ENCODE data around the gene COLEC12. TPM values are rescaled to one million over a fixed set of nuclear protein-coding genes. Genes with fewer than 3 reads are reported as not detected.

The COLEC12 gene
- polyA plus RNA-seq, 1 donor (not counting 4 experiments of a cell fraction or from before 2014, with no cell fraction given) = not detected

DNA sequence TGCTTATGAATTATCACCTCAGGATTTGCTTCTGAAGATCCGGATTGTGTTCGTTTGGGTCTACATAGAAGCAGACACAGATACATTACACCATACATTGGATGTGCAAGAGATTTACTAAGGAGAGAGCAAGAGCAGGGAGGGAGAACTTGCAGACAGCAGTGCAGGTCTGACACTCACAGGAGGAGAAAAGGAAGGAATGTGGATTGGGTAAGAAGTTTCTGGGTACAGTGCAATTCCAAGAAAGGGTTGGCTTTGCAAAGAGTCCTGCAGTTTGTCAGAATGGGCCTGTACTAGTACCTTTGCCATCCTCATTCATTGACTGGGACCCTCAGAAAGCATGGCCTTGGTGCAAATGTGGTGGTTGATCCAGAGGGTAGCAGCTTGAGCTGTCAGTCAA, 227.9 kb downstream of the COLEC12 start:
- Histone ChIP-seq H2AFZ (ENCODE audit: control insufficient read depth, low read length) (no peak overlapping the region), H3K9me1 (ENCODE audit: control insufficient read depth, extremely low read depth, insufficient read depth, low read length) (no peaks in the 10 kb centered on the region), H3K4me3 (ENCODE audit: control insufficient read depth in 2 of 3, extremely low read depth in 1 of 3, insufficient read depth in 2 of 3, low read depth in 1 of 3, low read length in 3 of 3) (no peak overlapping the region), H3K27me3 (ENCODE audit: control insufficient read depth, extremely low read depth, insufficient read depth, low read length) (no peaks in the 10 kb centered on the region), H3K27ac (ENCODE audit: control insufficient read depth, insufficient read depth, low read length) (no peak overlapping the region), H3K9ac (ENCODE audit: control insufficient read depth, extremely low read depth, insufficient read depth, low read length) (no peak overlapping the region), H3K79me2 (ENCODE audit: control insufficient read depth, insufficient read depth, low read length) (peaks cover 5% of the 10 kb centered on the region), H3K4me2 (ENCODE audit: control insufficient read depth, extremely low read depth, insufficient read depth, low read depth, low read length) (no peak overlapping the region), H3K36me3 (ENCODE audit: control insufficient read depth in 2 of 2, extremely low read depth in 1 of 2, insufficient read depth in 2 of 2, low read length in 2 of 2) (no peaks in the 10 kb centered on the region), H3K9me3 (ENCODE audit: control insufficient read depth, low read depth, low read length) (no peaks in the 10 kb centered on the region), H4K20me1 (ENCODE audit: control insufficient read depth, extremely low read depth, insufficient read depth, low read length) (no peaks in the 10 kb centered on the region), H3K4me1 (ENCODE audit: control insufficient read depth, extremely low read depth, insufficient read depth, low read length) (peaks cover 17% of the 10 kb centered on the region)
- TF ChIP-seq, protein P1, sequence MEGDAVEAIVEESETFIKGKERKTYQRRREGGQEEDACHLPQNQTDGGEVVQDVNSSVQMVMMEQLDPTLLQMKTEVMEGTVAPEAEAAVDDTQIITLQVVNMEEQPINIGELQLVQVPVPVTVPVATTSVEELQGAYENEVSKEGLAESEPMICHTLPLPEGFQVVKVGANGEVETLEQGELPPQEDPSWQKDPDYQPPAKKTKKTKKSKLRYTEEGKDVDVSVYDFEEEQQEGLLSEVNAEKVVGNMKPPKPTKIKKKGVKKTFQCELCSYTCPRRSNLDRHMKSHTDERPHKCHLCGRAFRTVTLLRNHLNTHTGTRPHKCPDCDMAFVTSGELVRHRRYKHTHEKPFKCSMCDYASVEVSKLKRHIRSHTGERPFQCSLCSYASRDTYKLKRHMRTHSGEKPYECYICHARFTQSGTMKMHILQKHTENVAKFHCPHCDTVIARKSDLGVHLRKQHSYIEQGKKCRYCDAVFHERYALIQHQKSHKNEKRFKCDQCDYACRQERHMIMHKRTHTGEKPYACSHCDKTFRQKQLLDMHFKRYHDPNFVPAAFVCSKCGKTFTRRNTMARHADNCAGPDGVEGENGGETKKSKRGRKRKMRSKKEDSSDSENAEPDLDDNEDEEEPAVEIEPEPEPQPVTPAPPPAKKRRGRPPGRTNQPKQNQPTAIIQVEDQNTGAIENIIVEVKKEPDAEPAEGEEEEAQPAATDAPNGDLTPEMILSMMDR (optimal IDR thresholded peaks at IDR 0.05 in 1 of 3, IDR thresholded peaks at IDR 0.05 in 1 of 3, conservative IDR thresholded peaks at IDR 0.05 in 1 of 3; ENCODE audit: extremely low read depth in 1 of 3, insufficient read depth in 2 of 3, low read length in 3 of 3) = no peak
- no peak for TF ChIP-seq EZH2 (IDR thresholded peaks at IDR 0.05; ENCODE audit: low read length)
- DNase-seq (ENCODE audit: low read depth, low spot score) = no peak
- dilution Hi-C loops (cut with MboI; ENCODE audit: extremely low pct_ligation_motif_present, low sequenced_read_pairs) = no loop called here
- no peak for FAIRE-seq

DNA sequence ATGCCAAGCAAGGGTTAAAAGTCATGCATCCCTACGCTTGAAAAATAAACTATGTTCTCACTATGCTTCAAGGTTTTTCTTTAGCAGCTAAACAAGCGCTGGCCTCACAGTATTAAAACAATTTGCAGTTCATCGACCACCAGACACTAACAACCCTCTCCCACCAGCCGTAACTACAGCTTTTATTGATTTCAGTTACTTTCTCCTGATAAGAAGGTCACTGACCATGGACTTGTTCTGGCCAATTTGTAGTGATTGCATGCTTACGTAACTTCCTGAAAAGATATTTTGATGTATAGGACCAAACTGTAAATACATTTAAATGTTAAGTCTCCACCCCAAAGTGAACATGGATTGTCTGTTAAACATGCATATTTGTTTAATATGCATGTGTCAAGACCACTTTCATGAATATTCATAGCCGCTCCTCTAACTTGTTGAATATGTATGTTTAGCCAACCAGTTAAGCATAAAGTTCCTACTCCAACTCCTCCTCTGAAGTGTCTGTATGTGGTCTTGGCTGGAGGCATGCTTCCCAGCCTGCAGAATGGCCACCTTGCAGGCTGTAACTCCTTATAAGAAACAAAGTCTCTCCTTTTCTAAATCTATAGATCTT, 230.9 kb downstream of the COLEC12 start:
- Histone ChIP-seq H3K9me3 (ENCODE audit: control insufficient read depth, low read depth, low read length) (no peaks in the 10 kb centered on the region), H3K27me3 (ENCODE audit: control insufficient read depth, extremely low read depth, insufficient read depth, low read length) (no peaks in the 10 kb centered on the region), H3K79me2 (ENCODE audit: control insufficient read depth, insufficient read depth, low read length) (peaks cover 24% of the 10 kb centered on the region), H3K36me3 (ENCODE audit: control insufficient read depth in 2 of 2, extremely low read depth in 1 of 2, insufficient read depth in 2 of 2, low read length in 2 of 2) (peaks cover 0 to under 1% of the 10 kb centered on the region in 2 experiments), H4K20me1 (ENCODE audit: control insufficient read depth, extremely low read depth, insufficient read depth, low read length) (no peaks in the 10 kb centered on the region), H2AFZ (ENCODE audit: control insufficient read depth, low read length) (no peak overlapping the region), H3K4me1 (ENCODE audit: control insufficient read depth, extremely low read depth, insufficient read depth, low read length) (peaks cover 21% of the 10 kb centered on the region), H3K27ac (ENCODE audit: control insufficient read depth, insufficient read depth, low read length) (no peak overlapping the region), H3K4me2 (ENCODE audit: control insufficient read depth, extremely low read depth, insufficient read depth, low read depth, low read length) (no peak overlapping the region), H3K9ac (ENCODE audit: control insufficient read depth, extremely low read depth, insufficient read depth, low read length) (no peak overlapping the region), H3K9me1 (ENCODE audit: control insufficient read depth, extremely low read depth, insufficient read depth, low read length) (no peaks in the 10 kb centered on the region), H3K4me3 (ENCODE audit: control insufficient read depth in 2 of 3, extremely low read depth in 1 of 3, insufficient read depth in 2 of 3, low read depth in 1 of 3, low read length in 3 of 3) (no peak overlapping the region)
- no peak for DNase-seq (ENCODE audit: low read depth, low spot score)
- dilution Hi-C loops (cut with MboI; ENCODE audit: extremely low pct_ligation_motif_present, low sequenced_read_pairs) = no loop called here
- no peak for FAIRE-seq
- TF ChIP-seq, protein P1 (optimal IDR thresholded peaks at IDR 0.05 in 1 of 3, IDR thresholded peaks at IDR 0.05 in 1 of 3, conservative IDR thresholded peaks at IDR 0.05 in 1 of 3; ENCODE audit: extremely low read depth in 1 of 3, insufficient read depth in 2 of 3, low read length in 3 of 3) = no peak

Data from keratinocyte (primary cell).